AG04449 (cell line): ENCODE data around the gene PIP4K2A.
A peak's percentile ranks its signal among the peaks of the same experiment; 100 is the strongest.

Source experiments
- CTCF ChIA-PET: fragments of 350-600 bp; formaldehyde crosslinking; extraction: SDS; loops from one replicate; lab custom pipeline; 2021; ENCODE audit warnings: antibody characterized with exemption; lab: Yijun Ruan, JAX
- POLR2A ChIA-PET: fragments of 400-600, 350-600 bp; formaldehyde crosslinking; extraction: SDS; loops from one replicate; lab custom pipeline; 2020; ENCODE audit warnings: antibody characterized with exemption, inconsistent platforms; lab: Yijun Ruan, JAX
- DNase-seq: peaks from one replicate; pipeline ENCODE4 v3.0.0-alpha.2; 2010; ENCODE audit warnings: low read depth, low spot score
- H3K4me3 ChIP-seq: 2 replicates; pipeline ENCODE4 v1.5.1; 2011; ENCODE audit warnings: low read depth, mild to moderate bottlenecking, control low read depth, low read length
- TF ChIP-seq, protein P1 (sequence below): IDR thresholded peaks from one replicate; pipeline ENCODE4 v1.5.1; 2011; ENCODE audit warnings: mild to moderate bottlenecking, moderate library complexity, low read length, control low read depth, inconsistent platforms; ENCODE audit not compliant: insufficient read depth; ENCODE audit errors: missing control alignments

PIP4K2A gene

GRCh38 chr10:22629126-22629525, 85.3 kb downstream of the PIP4K2A start:
- TF ChIP-seq, protein P1, sequence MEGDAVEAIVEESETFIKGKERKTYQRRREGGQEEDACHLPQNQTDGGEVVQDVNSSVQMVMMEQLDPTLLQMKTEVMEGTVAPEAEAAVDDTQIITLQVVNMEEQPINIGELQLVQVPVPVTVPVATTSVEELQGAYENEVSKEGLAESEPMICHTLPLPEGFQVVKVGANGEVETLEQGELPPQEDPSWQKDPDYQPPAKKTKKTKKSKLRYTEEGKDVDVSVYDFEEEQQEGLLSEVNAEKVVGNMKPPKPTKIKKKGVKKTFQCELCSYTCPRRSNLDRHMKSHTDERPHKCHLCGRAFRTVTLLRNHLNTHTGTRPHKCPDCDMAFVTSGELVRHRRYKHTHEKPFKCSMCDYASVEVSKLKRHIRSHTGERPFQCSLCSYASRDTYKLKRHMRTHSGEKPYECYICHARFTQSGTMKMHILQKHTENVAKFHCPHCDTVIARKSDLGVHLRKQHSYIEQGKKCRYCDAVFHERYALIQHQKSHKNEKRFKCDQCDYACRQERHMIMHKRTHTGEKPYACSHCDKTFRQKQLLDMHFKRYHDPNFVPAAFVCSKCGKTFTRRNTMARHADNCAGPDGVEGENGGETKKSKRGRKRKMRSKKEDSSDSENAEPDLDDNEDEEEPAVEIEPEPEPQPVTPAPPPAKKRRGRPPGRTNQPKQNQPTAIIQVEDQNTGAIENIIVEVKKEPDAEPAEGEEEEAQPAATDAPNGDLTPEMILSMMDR, result no peak
- ChIA-PET CTCF (interaction anchor here (1.5 kb wide), 1 partner anchor 9 kb away, joined by 4 read pairs; no protein-coding TSS in a partner anchor), POLR2A (no interaction called here)
- DNase-seq, result no peak
- H3K4me3 ChIP-seq, result no peak overlapping the region

DNA sequence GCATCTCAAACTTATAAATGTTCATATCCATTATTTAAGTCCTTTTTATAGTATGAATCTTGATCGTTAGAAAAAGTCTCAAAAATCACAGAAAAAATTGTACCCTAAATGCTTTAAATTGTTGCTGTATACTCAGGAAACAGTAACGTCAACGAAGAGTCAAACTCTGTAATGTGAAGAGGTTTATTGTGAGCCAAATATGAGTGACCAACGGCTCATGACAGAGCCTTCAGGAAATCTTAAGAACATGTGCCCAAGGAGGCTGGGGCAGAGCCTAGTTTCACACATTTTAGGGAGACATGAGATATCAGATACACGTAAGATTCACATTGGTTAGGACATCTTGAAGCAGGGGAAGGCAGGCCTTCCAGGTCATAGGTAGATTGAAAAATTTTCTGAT, 86.1 kb downstream of the PIP4K2A start:
- TF ChIP-seq, protein P1, result no peak
- H3K4me3 ChIP-seq, result no peak overlapping the region
- DNase-seq, result no peak
- ChIA-PET CTCF (interaction anchor here (0.6 to 1.5 kb wide), 2 partner anchors 8 to 12 kb away, joined by 4 read pairs; no protein-coding TSS in a partner anchor), POLR2A (no interaction called here)

- ChIA-PET CTCF (interaction anchor here (0.9 kb wide), 1 partner anchor 363 kb away, joined by 4 read pairs; no protein-coding TSS in a partner anchor), POLR2A (no interaction called here)
- no peak for DNase-seq
- TF ChIP-seq, protein P1, result no peak
- H3K4me3 ChIP-seq, result no peak overlapping the region
Observed at GRCh38 chr10:22626784-22627183, 87.6 kb downstream of the PIP4K2A start.

GRCh38 chr10:22625516-22626290, 88.7 kb downstream of the PIP4K2A start:
- POLR2A ChIA-PET, result no interaction called here

GRCh38 chr10:22624287-22624738, 90.1 kb downstream of the PIP4K2A start:
- ChIA-PET POLR2A (no interaction called here), CTCF (no interaction called here)
- H3K4me3 ChIP-seq, result no peak overlapping the region
- TF ChIP-seq, protein P1, result no peak
- peak; percentile 34 for DNase-seq

More at GRCh38 chr10:22625516-22626290, 88.7 kb downstream of the PIP4K2A start:
- CTCF ChIA-PET, result interaction anchor here (0.9 kb wide), 1 partner anchor 364 kb away, joined by 4 read pairs; no protein-coding TSS in a partner anchor
- no peak for DNase-seq
- no peak overlapping the region for H3K4me3 ChIP-seq
- TF ChIP-seq, protein P1, result no peak

GRCh38 chr10:22623633-22624253, 90.6 kb downstream of the PIP4K2A start:
- ChIA-PET CTCF (interaction anchor here (1.2 kb wide), 1 partner anchor 364 kb away, joined by 5 read pairs; no protein-coding TSS in a partner anchor), POLR2A (no interaction called here)
- DNase-seq, result no peak
- no peak overlapping the region for H3K4me3 ChIP-seq
- TF ChIP-seq, protein P1, result no peak
